T47D (cell line): ENCODE measurements around the gene KCNS1.
"Not testable (repeated sequence)": the region's sequence is repeated elsewhere in the genome, so short reads cannot be mapped to it uniquely, and the experiment has no call there.

Experiments used
- DNase-seq, 2 experiments: peaks; one replicate each; pipeline versions ENCODE4 v3.0.0 to v3.0.0-alpha.2; 2011 to 2012; ENCODE audit warnings: low read depth in 1 of 2, low spot score in 1 of 2
- JUND ChIP-seq: IDR thresholded peaks from 2 replicates; pipeline ENCODE4 v1.6.1; 2012; ENCODE audit warnings: low read depth
- in situ Hi-C: cut with HindIII; loops from 2 replicates; pipeline ENCODE4 v1.10.0; 2016; ENCODE audit warnings: low sequenced_read_pairs, low pct_unique_long_range_greater_than_20kb

The KCNS1 gene

DNA sequence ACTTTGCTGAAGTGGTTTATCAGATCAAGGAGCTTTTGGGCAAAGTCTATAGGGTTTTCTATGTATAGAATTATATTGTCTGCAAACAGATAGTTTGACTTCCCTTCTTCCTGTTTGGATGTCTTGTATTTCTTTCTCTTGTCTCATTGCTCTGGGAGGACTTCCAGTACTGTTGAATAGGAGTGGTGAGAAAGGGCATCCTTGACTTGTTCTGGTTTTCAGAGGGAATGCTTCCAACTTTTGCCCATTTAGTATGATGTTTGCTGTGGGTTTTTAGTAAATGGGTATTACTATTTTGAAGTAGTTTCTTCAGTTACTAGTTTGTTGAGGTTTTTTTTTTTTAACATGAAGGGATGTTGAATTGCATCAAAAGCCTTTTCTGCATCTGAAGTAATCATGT is 36.1 kb downstream of the KCNS1 start:
- no peak for TF ChIP-seq JUND
- in situ Hi-C loops, result no loop called here
- no peak for DNase-seq

DNA sequence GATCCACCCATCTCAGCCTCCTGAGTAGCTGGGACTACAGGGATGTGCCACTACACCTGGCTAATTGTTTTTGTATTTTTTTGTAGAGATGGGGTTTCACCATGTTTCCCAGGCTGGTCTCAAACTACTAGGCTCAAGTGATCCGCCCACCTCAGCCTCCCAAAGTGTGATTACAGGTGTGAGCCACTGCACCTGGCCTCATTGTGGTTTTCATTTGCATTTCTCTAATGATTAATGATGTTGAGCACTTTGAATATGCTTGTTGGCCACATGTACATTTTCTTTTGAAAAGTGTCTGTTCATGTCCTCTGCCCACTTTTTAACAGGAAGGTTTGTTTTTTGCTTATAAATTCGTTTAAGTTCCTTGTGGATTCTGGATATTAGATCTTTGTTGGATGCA is 37.8 kb downstream of the KCNS1 start:
- in situ Hi-C loops, DNase-seq: not testable (repeated sequence)

GRCh38 chr20:45061244-45061643 is 39.7 kb downstream of the KCNS1 start:
- DNase-seq, result no peak
- no peak for TF ChIP-seq JUND

GRCh38 chr20:45060294-45060693 is 40.6 kb downstream of the KCNS1 start:
- in situ Hi-C loops, result no loop called here
- no peak for DNase-seq
- TF ChIP-seq JUND, result no peak

More at GRCh38 chr20:45061244-45061643, 39.7 kb downstream of the KCNS1 start:
- in situ Hi-C loops, result no loop called here

- TF ChIP-seq JUND, result no peak
- DNase-seq, result no peak
These were observed 41.8 kb downstream of the KCNS1 start for GRCh38 chr20:45059022-45059728.

GRCh38 chr20:45058168-45058850 is 42.6 kb downstream of the KCNS1 start:
- TF ChIP-seq JUND, result no peak
- DNase-seq, result no peak

More at GRCh38 chr20:45059022-45059728, 41.8 kb downstream of the KCNS1 start:
- in situ Hi-C loops, result no loop called here

GRCh38 chr20:45056473-45057173 is 44.3 kb downstream of the KCNS1 start:
- no peak for DNase-seq
- in situ Hi-C loops, result no loop called here
- no peak for TF ChIP-seq JUND

More at GRCh38 chr20:45058168-45058850, 42.6 kb downstream of the KCNS1 start:
- in situ Hi-C loops, result no loop called here

- no peak for TF ChIP-seq JUND
- no peak for DNase-seq
- in situ Hi-C loops, result no loop called here
These were observed 45.9 kb downstream of the KCNS1 start for GRCh38 chr20:45055056-45055455.

- TF ChIP-seq JUND, result no peak
- in situ Hi-C loops, result no loop called here
- no peak for DNase-seq
These were observed 47.2 kb downstream of the KCNS1 start for GRCh38 chr20:45053430-45054351.

DNA sequence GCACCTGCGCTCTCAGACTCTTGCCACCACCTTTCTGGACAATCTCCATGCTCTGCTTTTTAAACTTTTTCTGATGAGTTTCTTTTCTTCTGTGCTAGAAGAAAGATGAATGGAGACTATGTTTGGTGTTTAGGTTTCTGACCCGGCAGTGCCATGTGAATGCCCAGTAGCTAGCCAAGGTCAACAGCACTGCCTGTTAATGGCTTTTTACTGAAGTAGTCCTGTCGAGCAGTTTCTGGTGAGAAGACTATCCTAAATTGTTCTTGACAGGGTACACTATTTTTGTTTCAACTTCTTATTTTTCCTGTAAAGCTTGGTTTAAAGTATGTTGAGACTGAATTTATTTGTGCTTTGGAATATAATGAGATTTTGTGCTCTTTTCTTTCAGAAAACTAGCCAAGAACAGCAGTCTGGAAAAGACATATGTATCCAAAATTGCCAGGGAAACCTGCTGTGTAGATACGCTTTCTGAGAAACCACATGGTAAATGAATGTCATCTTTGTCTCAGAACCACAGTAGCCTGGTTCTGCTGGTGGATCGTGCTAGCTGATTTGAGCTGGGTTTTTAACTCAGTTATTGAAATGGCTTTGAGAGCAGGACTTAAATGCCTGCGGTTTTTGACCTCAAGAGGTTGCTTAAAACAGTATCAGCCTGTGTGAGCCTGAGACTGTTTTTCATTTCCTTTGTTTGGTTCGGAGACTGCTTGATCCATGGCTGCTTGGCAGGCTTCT is 48.1 kb downstream of the KCNS1 start:
- in situ Hi-C loops, result no loop called here
- DNase-seq, result no peak
- TF ChIP-seq JUND, result no peak

- in situ Hi-C loops, result no loop called here
These were observed 49.5 kb downstream of the KCNS1 start for GRCh38 chr20:45051204-45052060.

More at GRCh38 chr20:45051204-45052060, 49.5 kb downstream of the KCNS1 start:
- no peak for TF ChIP-seq JUND
- DNase-seq, result no peak
